HG03175 (cell line): Measurements from ENCODE around the gene SLC27A2.
"Not testable (repeated sequence)": the region's sequence is repeated elsewhere in the genome, so short reads cannot be mapped to it uniquely, and the experiment has no call there.

Source experiments
- ATAC-seq: cut with Tn5 transposase; IDR thresholded peaks from one replicate; pipeline ENCODE4 v1.9.1; 2021; ENCODE audit warnings: mild to moderate bottlenecking, moderate library complexity; ENCODE audit not compliant: unreplicated experiment

Gene SLC27A2

DNA sequence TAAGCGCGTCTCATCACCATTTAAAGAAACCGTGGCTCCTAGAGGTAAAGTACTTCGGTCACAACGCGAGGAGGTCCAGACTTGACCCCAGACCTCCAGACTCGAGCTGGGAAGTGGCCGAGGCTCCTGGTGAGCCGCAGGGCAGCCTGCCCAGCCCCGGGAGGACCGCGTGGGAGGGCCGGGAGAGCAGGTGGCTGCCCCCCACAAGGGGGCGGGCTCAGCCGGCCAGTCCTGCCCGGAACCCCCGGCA, at the start of gene SLC27A2:
Gene SLC27A2, plus strand, starts transcription at position 228 of the 250 bp plus-strand sequence. CDS start 232 bp downstream, outside the sequence.
- ATAC-seq = no peak

DNA sequence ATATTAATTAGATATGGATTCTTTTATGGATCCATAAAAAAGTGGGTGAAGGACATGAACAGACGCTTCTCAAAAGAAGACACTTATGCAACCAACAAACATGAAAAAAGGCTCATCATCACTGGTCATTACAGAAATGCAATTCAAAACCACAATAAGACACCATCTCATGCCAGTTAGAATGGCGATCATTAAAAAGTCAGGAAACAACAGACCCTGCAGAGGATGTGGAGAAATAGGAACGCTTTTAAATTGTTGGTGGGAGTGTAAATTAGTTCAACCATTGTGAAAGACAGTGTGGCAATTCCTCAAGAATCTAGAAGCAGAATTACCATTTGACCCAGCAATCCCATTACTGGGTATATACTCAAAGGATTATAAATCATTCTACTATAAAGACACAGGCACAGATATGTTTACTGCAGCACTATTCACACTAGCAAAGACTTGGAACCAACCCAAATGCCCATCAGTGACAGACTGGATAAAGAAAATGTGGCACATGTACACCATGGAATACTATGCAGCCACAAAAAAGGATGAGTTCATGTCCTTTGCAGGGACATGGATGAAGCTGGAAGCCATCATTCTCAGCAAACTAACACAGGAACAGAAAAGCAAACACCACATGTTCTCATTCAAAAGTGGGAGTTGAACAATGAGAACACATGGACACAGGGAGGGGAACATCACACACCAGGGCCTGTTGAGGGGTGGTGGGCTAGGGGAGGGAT, 49.6 kb upstream of the SLC27A2 start:
- ATAC-seq = not testable (repeated sequence)

DNA sequence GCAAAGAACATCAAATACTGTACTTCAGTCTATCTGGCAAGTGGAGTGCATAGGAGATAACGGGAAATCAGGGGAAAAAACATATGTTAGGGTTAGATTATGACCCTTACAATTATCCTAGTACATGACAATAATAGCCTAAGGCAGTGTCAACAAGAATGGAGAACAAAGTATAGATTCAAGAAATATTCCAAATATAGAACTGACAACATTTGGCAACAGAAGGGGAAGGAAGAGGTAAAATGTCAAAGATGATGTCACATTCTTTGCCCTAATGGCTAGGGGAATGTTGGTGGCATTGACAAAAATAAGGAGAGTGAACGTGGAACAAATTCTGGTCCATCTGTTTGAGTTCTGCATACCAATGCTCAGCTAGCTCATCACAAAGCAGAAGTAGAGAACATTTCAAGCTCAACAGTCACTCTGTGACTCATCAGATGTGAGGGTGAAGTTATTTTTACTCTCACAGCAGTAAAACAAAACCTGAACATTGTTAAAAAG, 47.4 kb upstream of the SLC27A2 start:
- peak; percentile 61 for ATAC-seq

DNA sequence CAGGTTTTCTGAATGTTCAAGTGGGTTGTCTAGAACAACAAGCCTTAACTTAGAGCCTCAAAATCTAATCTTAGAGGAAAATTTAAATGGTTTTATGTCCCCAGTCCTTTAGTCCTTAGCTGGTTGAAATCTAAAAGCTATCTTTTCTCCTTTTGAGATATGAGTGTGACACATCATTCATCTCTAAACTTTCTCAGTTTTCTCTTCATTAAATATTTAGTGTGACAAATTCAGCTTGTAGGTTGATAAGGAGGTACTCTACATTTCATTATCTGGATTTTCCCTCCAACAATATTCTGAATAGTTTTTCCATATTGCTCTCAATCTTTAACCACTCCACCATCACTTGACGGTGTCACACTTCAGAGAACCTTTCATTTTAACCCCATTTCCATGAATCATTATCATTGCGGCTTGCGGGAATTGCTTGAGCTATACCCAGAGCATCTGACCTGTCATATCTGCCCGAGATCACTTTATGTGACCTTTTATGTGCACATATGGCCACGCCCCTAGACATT, 46.9 kb upstream of the SLC27A2 start:
- peak; percentile 69 for ATAC-seq

DNA sequence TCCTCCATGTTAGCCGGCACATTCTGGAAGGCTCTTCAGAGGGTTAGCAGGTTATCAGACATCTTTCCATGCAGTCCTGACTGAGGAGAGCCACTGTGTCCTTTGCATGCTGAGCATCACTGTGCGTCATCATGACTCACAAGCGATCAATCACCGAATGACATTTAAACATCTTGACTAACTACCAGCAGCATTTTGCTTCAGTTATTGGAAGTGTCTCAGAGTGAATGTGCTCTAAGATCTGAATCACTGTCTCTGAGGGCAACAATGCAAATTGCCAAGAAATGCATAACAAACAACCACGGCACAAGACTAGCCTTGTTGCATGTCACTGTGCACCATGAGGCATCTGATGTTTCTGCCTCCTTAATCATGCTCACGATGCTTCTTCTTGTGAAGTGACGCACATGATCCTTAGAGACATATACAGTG, 44.6 kb upstream of the SLC27A2 start:
- ATAC-seq = no peak

DNA sequence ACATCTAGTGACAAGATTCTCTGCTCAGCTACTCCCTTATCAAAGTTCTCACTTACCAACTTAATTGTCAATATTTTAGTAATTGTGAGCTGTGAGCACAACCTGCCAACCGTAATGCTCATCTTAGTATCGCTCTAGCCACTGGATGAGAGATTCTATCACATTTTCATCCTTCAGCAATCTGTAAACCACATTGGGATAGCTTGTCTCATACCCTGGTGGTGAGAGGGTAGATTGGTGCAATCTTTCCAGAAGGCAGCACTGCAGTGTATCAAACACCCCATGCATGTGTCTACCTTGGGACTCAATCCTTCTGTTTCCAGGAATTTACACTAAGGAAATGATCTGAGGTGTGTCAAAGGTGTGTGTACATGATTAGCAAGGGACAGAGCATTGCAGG, 44.1 kb upstream of the SLC27A2 start:
- ATAC-seq = no peak

DNA sequence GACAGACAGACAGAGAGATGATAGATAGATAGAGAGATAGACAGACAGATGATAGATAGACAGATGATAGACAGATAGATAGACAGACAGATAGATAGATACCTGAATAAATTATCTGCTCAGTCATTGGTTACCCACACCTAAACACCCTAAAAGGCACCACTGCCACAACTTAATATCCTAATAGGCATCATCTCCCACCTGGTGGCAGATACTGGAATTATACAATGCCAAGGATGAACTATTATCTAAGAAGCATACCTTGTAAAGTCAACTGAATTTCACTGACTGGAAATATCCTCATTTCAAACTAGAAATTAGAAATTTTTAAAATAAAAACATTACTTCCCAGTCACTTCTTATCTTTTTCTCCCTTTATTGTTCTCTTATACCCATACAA, 43.6 kb upstream of the SLC27A2 start:
- no peak for ATAC-seq

DNA sequence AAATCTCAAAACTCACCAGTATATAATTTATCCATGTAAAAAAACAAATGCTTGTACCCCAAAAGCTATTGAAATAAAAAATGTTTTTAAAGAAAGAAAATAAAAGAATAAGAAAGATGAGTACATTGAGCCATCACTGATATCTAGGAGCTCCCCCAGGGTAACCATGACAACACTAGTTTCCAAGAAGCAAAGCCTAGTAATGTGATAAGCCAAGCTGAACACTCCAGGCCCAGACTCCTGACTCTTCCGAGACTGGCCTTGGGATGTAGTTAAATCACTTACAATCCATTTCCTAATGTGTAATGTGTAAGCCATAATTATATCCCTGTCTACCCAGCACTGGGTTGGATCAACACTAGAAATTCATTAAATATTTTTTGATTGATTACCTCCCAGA, 41.9 kb upstream of the SLC27A2 start:
- ATAC-seq = no peak

DNA sequence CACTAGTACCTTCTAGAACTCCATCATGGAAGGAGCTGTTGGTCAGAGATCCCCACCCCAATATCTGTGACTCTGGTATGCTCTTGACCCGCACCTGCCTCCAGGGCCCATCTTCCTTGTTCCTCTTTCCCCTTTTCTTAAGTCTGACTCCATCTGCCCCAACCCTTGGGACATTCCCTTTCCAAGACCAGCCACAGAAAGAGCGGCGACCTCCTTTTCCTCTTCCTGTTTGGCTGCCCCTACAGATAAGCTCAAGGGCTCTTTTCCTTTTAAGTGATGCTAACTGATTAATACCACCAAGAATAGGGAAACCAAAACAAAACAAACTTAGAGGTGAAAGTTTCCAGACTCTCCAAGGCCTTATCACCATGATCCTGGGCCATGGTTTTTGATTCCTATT, 41.0 kb upstream of the SLC27A2 start:
- no peak for ATAC-seq

DNA sequence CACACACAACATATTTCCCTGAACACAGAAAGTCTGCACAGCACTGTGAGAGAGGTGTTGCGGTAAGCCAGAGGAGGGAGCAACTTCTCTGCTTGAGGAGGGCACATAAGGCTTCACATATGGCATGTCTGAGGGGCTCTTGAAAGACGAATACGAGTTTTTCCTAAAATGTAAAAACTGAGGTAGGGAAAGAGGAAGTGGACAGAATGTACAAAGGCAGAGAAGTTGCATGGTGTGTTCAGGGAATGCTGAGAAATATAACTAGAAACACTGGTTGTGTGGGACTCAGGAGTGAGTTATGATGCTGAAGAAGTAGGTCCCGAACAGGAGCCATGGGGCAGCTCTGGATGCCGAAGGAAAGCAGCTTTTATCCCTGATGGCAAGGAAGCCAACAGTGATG, 40.1 kb upstream of the SLC27A2 start:
- no peak for ATAC-seq

DNA sequence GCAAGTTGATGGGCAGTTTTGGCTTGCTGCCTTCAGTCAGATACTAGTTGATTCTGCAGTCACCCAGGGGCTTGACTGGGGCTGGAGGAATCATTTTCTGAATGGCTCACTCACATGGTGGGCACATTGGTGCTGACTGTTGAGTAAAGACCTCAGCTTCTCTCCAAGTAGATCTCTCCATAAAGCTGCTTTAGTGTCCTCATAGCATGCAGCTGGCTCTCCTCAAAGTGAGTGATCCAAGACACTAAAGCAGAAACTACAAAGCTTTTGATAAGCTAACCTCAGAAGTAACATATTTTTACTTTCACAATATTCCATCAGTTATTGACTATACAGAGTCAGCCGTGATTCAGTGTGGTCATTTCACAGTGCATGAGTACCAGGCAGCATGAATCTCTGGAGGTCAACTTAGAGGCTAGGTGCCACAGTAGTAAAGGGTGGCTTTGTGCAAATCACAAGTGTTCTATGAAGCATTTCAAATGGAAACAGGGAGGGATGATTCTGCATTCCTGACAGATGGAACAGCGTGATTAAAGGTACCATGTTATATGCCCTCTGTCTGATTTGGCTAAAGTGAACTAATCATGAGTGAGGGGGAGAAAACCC, 38.6 kb upstream of the SLC27A2 start:
- no peak for ATAC-seq

DNA sequence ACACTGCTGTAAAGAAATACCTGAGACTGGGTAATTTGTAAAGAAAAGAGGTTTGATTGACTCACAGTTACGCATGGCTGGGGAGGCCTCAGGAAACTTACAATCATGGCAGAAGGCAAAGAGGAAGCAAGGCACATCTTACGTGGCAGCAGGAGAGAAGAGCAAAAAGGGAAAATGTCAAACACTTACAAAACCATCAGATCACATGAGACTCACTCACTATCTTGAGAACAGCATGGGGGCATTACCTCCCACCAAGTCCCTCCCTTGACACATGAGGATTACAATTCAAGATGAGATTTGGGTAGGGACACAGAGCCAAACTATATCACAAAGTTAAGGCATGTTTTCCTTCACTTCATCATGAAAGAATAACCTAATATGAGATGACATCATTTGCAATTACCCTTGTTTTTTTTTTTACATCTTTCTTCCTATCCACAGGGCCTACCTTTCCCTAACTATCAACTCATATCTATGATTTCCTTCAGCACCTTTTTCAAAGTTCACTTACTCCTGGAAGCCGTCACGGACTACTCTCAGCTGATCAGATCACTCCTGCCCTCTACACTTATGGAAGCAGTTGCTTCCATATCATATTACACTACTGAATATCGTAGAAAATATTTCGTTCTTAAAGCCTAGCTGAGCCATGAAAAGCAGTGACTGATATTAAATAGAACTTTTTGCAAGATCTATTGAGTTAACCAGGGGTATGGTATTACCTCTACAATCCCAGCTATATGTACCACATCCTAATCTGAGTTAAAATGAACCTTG, 37.5 kb upstream of the SLC27A2 start:
- ATAC-seq = no peak

DNA sequence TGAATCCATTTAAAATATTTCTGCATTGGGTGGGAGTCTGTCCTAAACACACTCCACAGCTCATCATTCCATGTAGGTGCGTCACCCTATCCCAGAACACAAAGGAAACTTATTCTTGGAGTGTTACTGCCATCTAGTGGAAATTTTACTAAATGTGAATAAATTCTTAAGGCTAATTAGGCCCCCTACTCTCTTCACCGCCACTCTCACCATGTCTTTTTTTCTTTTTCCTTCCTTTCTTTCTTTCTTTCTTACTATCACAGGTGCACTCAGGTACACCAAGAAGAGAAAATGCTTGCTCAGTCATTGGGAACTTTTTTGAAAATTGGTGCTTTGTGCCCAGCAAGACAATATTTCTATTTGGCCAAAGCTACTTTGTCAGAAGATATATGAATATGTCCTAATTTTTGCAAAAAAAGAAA, 36.5 kb upstream of the SLC27A2 start:
- ATAC-seq = peak; percentile 51

DNA sequence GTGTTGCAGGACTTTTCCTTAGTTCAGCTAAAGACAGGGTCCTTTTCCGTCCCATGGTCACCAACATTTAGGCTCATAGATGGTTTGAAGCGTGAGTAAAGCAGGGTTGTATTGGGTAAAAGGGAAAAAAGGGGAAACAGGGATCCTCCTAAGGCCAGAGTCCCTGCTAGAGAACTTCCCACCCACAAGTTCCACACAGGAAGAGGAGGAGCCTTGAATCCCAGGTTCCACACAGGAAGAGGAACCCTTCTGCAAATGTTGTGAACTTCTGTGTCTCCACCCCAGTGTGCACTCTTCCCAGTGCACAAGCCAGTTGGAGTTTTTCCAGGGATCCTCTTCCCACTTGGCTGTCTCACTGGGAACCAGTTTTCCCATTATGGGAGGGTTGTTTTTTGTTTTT, 35.4 kb upstream of the SLC27A2 start:
- no peak for ATAC-seq

DNA sequence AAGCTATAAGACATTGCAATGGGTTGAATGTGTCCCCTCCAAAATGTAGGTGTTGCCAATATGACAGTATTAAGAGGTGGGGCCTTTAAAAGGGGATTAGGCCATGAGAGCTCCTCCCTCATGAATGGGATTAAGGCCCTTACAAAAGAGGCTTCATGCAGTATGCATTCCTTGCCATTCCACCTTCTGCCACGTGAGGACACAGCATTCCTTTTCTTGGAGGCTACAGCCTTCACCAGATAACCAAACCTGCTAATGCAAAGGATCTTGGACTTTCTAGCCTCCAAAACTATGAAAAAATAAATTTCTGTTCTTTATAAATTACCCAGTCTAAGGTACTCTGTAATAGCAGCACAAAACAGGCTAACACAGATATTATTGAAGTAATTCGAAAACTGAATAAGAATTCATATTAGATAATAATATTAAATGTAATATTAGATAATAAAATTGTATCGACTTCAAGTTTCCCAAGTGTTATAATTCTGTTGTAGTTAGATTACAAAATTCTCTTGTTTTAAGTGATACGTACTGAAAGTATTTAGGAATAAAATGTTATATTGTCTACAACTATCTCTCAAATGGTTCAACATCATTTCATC, 33.5 kb upstream of the SLC27A2 start:
- ATAC-seq = no peak

DNA sequence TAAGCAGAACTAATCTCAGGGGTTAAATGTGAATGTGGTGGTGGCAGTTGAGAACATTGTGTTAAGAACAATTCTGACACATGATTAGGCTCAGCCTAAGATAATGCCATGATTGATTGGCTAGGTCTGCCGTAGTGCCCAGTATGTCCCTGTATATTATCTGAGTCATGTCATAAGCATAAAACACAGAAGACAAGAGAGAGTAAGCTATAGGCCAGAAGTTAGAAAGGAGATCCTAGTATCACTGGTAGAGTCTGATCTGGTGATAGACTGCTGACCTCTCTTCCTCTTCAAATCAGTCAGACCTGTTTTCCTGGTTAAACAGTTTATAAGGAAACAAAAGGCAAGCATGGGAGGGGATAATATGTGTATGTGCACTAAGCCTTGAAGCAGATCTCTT, 32.9 kb upstream of the SLC27A2 start:
- no peak for ATAC-seq

DNA sequence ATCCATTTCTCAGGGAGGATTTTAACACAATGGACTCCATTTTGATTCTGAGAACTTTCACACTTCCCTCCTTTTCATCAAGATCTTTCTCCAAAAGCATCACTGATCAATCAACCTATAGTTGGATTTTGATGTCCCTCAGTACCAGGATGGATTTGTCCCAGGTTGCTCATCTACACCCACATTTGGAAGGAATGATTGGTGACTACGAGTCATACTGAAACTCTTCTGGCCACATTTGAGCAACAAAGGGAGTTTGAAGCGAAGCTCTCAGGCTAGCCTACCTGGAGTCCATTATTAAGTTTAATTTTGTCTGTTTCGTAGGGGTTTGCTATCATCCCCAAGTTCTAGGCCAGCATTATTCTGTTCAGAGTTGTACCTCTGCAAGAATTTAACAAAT, 31.6 kb upstream of the SLC27A2 start:
- ATAC-seq = no peak

DNA sequence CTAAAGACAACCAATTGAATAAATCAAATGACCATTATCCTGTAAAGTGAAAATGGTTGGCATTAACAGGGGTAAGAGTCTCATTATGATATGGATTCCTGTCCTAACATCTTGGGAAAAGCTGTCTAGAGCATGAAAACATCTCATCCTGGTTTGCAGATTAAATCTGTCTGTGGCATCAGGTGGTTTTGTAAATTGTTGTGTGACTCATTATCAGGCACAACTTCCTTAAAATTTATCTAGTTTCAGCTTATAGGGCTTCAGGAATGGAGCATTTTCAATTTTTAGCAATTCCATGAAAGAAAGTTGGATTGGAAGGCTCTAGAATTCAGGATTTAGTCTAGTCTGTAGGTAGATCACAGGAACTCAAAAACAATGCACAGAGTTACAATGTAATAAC, 31.1 kb upstream of the SLC27A2 start:
- ATAC-seq = no peak

DNA sequence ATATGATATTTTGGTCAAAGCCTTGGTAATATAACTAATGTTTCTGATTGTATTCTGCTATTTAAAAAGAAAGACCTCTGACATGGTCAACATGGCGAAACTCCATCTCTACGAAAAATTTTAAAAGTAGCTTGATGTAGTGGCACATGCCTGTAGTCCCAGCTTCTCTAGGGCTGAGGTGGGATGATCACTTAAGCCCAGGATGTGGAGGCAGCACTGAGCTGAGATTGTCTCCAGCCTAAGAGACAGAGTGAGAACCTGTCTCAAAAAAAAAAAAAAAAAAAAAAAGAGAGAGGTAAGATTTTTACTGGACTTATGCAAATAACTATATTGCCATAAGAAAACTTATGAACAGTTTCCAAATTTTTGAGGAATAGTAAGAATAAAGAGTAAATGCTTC, 30.5 kb upstream of the SLC27A2 start:
- no peak for ATAC-seq

DNA sequence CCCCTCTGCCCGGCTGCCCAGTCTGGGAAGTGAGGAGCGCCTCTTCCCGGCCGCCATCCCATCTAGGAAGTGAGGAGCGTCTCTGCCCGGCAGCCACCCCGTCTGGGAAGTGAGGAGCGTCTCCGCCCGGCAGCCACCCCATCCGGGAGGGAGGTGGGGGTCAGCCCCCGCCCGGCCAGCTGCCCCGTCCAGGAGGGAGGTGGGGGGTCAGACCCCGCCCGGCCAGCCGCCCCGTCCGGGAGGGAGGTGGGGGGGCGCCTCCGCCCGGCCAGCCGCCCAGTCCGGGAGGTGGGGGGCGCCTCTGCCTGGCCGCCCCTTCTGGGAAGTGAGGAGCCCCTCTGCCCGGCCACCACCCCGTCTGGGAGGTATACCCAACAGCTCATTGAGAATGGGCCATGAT, 23.8 kb upstream of the SLC27A2 start:
- not testable (repeated sequence) for ATAC-seq

DNA sequence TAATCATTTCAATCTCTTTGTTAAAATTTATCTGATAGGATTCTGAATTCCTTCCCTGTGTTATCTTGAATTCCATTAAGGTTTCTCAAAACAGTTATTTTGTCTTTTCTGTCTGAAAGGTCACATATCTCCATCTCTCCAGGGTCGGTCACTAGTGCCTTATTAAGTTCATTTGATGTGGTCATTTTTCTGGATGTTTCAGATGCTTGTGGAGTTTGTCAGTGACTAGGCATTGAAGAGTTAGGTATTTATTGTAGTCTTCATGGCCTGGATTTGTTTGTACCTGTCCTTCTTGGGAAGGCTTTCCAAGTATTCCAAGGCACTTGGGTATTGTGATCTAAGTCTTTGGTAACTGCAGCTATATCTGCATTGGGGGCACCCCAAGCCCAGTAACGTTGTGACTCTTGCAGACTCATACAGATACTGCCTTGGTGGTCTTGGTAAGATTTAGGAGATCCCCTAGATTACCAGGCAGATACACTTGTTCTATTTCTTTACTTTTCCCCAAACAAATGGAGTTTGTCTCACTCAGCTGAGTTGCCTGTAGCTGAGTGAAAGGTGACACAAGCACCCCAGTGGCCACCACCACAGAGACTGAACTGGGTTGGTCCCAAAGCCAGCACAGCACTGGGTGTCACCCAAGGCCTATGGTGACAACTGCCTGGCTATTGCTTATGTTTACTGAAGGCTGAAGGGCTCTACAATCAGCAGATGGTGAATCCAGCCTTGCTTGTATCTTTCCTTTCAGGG, 18.9 kb upstream of the SLC27A2 start:
- no peak for ATAC-seq
